HL-60 (cell line): ENCODE results near the gene STIMATE.

Experiments
- DNase-seq, 2 experiments: peaks; one replicate each; pipeline ENCODE4 v3.0.0-alpha.2; 2010 to 2020; ENCODE audit warnings: low read depth in 1 of 2, low spot score in 1 of 2
- H3K27ac ChIP-seq: fragments of 250-450 bp; sonication (Bioruptor Pico); replicated peaks from 2 replicates; pipeline ENCODE4 v1.5.1; 2020; ENCODE audit warnings: mild to moderate bottlenecking, moderate library complexity
- H3K27me3 ChIP-seq: fragments of 250-450 bp; sonication (Bioruptor Pico); 2 replicates; pipeline ENCODE4 v1.5.1; 2021; ENCODE audit warnings: mild to moderate bottlenecking, moderate library complexity; ENCODE audit not compliant: insufficient read depth, poor library complexity, severe bottlenecking
- H3K4me3 ChIP-seq: replicated peaks from 2 replicates; pipeline ENCODE4 v1.5.1; 2011; ENCODE audit warnings: mild to moderate bottlenecking, control low read depth, low read length; ENCODE audit not compliant: insufficient read depth
- CTCF ChIP-seq: IDR thresholded peaks from one replicate; pipeline ENCODE4 v1.5.1; 2011; ENCODE audit warnings: low read length, control low read depth, inconsistent platforms; ENCODE audit not compliant: insufficient read depth
- GABPA ChIP-seq: IDR thresholded peaks from 2 replicates; pipeline ENCODE4 v1.6.1; 2012; ENCODE audit warnings: low read depth
- POLR2AphosphoS5 ChIP-seq: IDR thresholded peaks from 2 replicates; pipeline ENCODE4 v1.6.1; 2012; ENCODE audit warnings: low read depth
- REST ChIP-seq: IDR thresholded peaks from 2 replicates; pipeline ENCODE4 v1.6.1; 2012; ENCODE audit warnings: low read depth; ENCODE audit not compliant: insufficient replicate concordance
- SPI1 ChIP-seq: IDR thresholded peaks from 2 replicates; pipeline ENCODE4 v1.6.1; 2012; ENCODE audit warnings: low read depth, mild to moderate bottlenecking, borderline replicate concordance

STIMATE gene

DNA sequence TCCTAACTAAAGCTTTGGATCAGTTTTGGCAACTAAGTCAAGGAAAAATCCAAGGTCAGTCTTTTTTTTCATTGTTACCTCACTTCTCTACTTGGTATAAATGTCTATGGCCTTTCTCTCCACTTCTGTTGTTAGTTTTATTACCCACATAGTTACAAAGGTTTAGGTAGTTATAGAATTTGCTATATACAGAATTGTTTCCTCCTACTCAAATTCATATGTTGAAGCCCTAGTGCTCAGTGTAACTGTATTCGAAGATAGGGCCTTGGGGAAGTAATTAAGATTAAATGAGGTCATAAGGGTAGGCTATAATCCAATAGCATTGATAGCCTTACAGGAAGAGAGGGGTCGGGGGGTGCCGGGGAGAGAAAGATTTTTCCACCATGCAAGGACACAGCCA, 19.7 kb upstream of the STIMATE start:
- Histone ChIP-seq H3K27me3 (no peaks in the 10 kb centered on the region), H3K27ac (no peak overlapping the region), H3K4me3 (no peak overlapping the region)
- no peak for TF ChIP-seq GABPA
- no peak for TF ChIP-seq REST
- no peak for TF ChIP-seq CTCF
- no peak for TF ChIP-seq POLR2AphosphoS5
- TF ChIP-seq SPI1, result no peak
- no peak for DNase-seq

DNA sequence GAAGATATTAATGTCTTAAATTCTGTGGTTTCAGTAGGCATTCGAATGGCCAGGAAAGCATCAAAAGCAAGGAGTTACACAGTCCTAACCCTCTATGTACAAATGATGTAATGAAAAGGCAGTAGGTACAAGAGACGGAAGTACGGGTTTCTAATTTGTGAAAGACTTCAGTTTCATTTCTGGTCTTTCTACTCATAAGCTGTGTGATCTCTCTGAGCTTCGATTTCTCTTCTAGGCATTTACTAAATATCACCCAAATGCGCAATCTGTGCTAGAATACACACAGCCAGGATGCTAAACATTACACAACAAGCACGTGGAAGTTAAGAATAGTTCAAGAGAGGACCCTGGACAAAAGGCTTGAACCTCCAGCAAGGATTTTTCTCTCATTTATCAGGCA, 17.9 kb upstream of the STIMATE start:
- H3K4me3 ChIP-seq, result no peak overlapping the region
- no peak for DNase-seq
- no peak overlapping the region for H3K27ac ChIP-seq
- no peaks in the 10 kb centered on the region for H3K27me3 ChIP-seq
- TF ChIP-seq POLR2AphosphoS5 (no peak), SPI1 (no peak), REST (no peak), CTCF (no peak), GABPA (no peak)

GRCh38 chr3:52912885-52913731, 15.8 kb upstream of the STIMATE start:
- TF ChIP-seq CTCF (no peak), POLR2AphosphoS5 (no peak)
- H3K27me3 ChIP-seq, result no peaks in the 10 kb centered on the region
- no peak overlapping the region for H3K27ac ChIP-seq
- no peak overlapping the region for H3K4me3 ChIP-seq
- no peak for DNase-seq

DNA sequence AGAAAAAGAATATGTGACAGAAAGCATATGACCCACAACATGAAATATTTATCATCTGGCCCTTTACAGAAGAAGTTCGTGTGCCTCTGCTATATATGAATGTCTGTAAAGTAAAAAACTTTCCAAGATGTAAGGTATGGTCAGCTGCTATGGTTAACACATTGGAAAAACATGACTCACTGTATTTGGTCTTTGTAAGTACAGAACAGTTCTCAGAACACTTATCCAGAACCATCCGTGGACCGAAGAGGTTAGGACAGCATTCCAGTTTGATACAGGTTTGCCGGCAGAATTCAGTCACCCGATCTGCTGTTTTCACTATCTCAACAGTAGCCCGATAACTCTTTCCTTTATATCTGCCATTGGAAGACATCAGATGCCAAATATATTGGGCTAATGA, 13.5 kb upstream of the STIMATE start:
- Histone ChIP-seq H3K4me3 (no peak overlapping the region), H3K27ac (no peak overlapping the region), H3K27me3 (no peaks in the 10 kb centered on the region)
- no peak for TF ChIP-seq CTCF
- no peak for TF ChIP-seq POLR2AphosphoS5
- no peak for TF ChIP-seq REST
- no peak for TF ChIP-seq GABPA
- no peak for TF ChIP-seq SPI1
- DNase-seq, result no peak
